NCI-H460 (cell line): ENCODE data around the gene FMN1. TPM values are rescaled to one million over a fixed set of nuclear protein-coding genes. Genes with fewer than 3 reads are reported as not detected.

Source experiments
- DNase-seq: peaks from one replicate; pipeline ENCODE4 v3.0.0-alpha.2; 2016; ENCODE audit warnings: low read depth; ENCODE audit errors: extremely low read depth
- total RNA-seq: library from RNA; depleted of rRNA; stranded (reverse); fragments of >200 nt; shearing (Covaris generic); gene quantifications from 2 replicates; pipeline ENCODE4 v1.2.3, GENCODE V29; 2014

Gene FMN1
- total RNA-seq, 1 experiment from 2014 or later = 1.4 TPM

- no peak for DNase-seq
These were observed 37.0 kb downstream of the FMN1 start for GRCh38 chr15:33157371-33158037.

GRCh38 chr15:33155691-33156420 is 38.7 kb downstream of the FMN1 start:
- no peak for DNase-seq

GRCh38 chr15:33154351-33155166 is 40.0 kb downstream of the FMN1 start:
- no peak for DNase-seq

- no peak for DNase-seq
These were observed 41.0 kb downstream of the FMN1 start for GRCh38 chr15:33153548-33153947.

DNA sequence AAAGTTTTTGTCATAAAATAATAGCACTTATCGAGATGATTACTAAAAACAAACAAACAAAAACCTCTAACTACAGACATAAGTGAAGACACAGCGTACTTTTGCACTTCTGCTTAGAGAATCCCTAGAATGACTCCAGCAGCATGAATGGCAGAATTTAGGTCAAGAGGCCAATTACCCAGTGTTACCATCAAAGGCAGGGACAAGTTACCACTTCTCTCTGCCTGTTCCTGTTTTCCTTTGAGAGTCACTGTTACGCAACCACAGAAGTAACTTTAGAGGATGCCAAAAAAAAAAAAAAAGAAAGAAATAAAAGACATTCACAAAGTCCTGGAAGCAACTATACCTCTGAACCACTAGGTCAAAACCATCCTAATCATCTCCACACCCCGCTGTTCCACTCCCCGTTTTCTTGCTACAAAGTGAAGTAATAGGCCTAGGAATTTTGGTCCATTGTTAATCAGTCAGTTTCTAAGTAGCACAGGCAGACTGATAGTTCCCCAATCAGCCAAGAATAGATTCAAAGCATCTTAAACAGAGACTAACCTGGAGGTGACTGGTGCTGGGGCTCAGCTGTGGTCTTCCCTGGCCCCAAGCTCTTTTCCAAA is 41.9 kb downstream of the FMN1 start:
- DNase-seq = no peak

- DNase-seq = no peak
These were observed 43.5 kb downstream of the FMN1 start for GRCh38 chr15:33150971-33151370.

DNA sequence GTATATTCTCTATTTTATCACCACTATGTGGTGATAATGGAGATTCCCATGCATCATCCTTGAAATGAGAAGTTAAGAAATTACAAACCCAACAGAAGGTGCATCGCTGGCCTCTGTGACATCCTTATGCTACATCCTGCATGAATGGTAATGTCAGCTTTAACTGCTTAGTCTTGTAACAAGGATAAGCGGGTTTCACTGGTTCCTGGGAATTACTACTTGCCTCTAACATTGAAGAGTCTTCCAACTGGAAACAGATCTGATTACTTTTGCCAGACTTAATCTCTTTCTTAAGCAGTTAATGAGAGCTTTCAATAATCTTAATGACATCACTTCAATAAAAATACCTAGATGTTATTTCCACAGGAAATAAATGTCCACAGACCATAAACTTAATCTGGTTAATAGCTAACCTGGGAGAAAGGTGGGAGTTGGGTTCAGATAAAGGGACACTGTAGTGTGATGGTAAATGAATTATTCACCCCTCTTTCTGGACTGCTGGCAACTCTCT is 44.0 kb downstream of the FMN1 start:
- no peak for DNase-seq

DNA sequence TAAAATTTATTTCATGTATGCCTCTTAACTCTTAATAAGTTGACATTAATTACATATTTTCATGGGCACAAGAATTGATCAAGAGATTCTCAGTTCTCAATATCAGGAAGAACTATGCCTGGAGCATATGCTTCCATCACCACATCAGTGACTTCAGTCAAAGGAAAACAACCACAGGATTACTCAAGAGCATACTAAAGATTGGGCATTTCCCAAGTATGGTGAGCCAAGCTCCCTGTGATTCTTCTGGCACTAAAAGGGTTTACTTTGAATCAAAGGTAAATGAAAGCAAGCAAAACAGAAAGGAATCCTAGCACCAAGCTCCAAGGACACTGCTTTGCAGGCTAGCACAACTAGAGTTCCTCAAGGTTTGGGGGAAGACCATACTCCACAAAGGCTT is 44.6 kb downstream of the FMN1 start:
- DNase-seq = no peak

GRCh38 chr15:33148129-33148751 is 46.3 kb downstream of the FMN1 start:
- no peak for DNase-seq

DNA sequence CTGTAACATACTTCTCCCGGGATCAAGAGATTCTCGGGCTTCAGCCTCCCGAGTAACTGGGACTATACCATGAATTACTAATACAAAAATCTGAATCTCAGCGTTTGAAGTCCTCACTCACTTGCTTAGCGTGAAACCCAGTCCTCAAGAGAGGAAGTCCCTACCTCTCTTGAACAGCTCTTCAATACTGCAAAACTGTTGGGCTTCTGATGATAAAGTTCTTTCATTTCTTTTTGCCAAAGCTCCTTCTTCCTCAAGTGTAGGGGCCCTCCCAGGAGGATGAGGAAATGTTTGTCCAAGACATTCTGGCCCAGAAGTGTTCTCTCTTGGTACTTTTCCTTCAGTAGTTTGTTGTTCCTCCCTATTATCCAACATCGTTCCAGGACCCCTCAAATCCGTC is 48.5 kb downstream of the FMN1 start:
- DNase-seq = no peak

- DNase-seq = no peak
These were observed 49.1 kb downstream of the FMN1 start for GRCh38 chr15:33145447-33145846.

- DNase-seq = no peak
These were observed 51.8 kb downstream of the FMN1 start for GRCh38 chr15:33142708-33143107.

DNA sequence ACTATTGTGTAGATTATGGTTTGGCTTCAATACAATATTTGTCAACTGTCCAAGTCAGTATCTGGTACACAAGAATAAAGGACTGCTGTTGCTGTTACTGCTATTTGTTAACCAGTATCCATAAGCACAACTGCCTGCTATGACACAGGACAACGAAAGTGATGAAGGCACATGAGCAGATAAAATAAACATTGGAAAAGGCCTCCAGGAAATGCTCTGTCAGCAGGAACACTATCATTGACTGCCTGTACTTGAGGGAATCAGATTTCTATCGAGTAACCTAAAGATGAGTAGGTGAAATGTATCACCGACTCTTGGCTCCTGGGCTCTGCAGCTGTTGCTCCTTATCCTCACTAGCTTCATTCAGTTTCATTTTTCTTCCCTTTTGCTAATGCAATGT is 56.5 kb downstream of the FMN1 start:
- DNase-seq = no peak

- DNase-seq = no peak
These were observed 57.4 kb downstream of the FMN1 start for GRCh38 chr15:33137101-33137500.

- DNase-seq = no peak
These were observed 58.2 kb downstream of the FMN1 start for GRCh38 chr15:33136353-33136752.

DNA sequence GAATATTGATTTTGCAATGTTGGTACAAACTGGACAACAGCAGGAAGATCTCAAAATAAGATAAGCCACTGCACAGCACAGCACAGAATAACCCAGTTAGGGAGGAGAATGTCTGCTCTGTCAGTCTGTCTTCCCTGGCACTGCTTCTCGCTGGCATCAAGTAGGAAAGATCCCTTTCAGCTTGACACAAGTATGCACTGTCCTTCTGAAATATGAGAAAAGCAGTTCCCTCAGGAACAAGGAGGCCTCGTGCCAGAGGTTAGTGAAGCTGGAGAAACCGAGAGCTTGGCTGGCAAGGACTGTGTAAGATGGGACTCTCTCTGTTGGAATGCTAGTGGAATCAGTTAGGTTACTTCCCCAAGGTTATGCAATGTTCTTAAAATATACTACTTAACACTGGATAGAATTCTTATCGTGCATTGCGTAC is 59.1 kb downstream of the FMN1 start:
- no peak for DNase-seq

- peak; percentile 39 for DNase-seq
These were observed 61.7 kb downstream of the FMN1 start for GRCh38 chr15:33132722-33133345.

DNA sequence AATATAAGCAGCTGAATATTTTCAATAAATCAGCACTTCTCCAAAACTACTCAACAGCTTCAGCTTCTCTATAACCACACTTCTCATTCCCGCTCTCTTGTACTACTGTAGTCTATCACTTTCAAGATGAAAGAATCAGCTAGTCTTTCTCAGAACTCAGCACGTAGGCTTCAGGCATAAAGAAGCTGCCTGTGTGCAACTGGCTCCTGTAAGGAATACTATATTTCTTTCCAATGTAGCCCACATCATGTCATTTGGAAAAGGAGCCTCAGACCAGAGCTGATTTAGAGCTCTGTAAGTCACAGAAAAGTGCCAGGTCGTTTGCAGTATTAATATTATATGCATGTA is 62.3 kb downstream of the FMN1 start:
- no peak for DNase-seq

GRCh38 chr15:33131552-33132232 is 62.8 kb downstream of the FMN1 start:
- DNase-seq = no peak
